HFF-Myc (cell line): ENCODE data around the gene CDH20.

Source experiments
- DNase-seq: peaks from one replicate; pipeline ENCODE4 v3.0.0-alpha.2; 2011; ENCODE audit warnings: low read depth; ENCODE audit errors: extremely low read depth
- H3K4me3 ChIP-seq: replicated peaks from 2 replicates; pipeline ENCODE4 v1.5.1; 2011; ENCODE audit warnings: low read depth, mild to moderate bottlenecking, control low read depth, low read length
- CTCF ChIP-seq: IDR thresholded peaks from 2 replicates; pipeline ENCODE4 v1.5.1; 2012; ENCODE audit warnings: mild to moderate bottlenecking, low read depth, low read length, control low read depth; ENCODE audit errors: missing control alignments

The CDH20 gene

GRCh38 chr18:61572084-61572655 is 238.9 kb downstream of the CDH20 start:
- DNase-seq, result no peak
- TF ChIP-seq CTCF, result no peak
- no peak overlapping the region for H3K4me3 ChIP-seq

- no peak for TF ChIP-seq CTCF
- DNase-seq, result no peak
- no peak overlapping the region for H3K4me3 ChIP-seq
Observed at GRCh38 chr18:61572871-61573270, 239.6 kb downstream of the CDH20 start.

- TF ChIP-seq CTCF, result no peak
- DNase-seq, result no peak
Observed at GRCh38 chr18:61574665-61575064, 241.4 kb downstream of the CDH20 start.

GRCh38 chr18:61575419-61575818 is 242.2 kb downstream of the CDH20 start:
- TF ChIP-seq CTCF, result no peak
- no peak for DNase-seq
- no peak overlapping the region for H3K4me3 ChIP-seq

More at GRCh38 chr18:61574665-61575064, 241.4 kb downstream of the CDH20 start:
- H3K4me3 ChIP-seq, result no peak overlapping the region

GRCh38 chr18:61578846-61579245 is 245.6 kb downstream of the CDH20 start:
- no peak for DNase-seq
- H3K4me3 ChIP-seq, result no peak overlapping the region
- no peak for TF ChIP-seq CTCF

GRCh38 chr18:61579581-61579980 is 246.4 kb downstream of the CDH20 start:
- H3K4me3 ChIP-seq, result no peak overlapping the region
- TF ChIP-seq CTCF, result no peak
- DNase-seq, result no peak

GRCh38 chr18:61580046-61580445 is 246.8 kb downstream of the CDH20 start:
- no peak overlapping the region for H3K4me3 ChIP-seq
- TF ChIP-seq CTCF, result no peak
- DNase-seq, result no peak
